ENCODE data around the gene FADS3. TPM values are rescaled to one million over a fixed set of nuclear protein-coding genes. Genes with fewer than 3 reads are reported as not detected.

The FADS3 gene
- total RNA-seq, 2 experiments from 2014 or later: 6.9 TPM

GRCh38 chr11:61834278-61835048, 56.9 kb downstream of the FADS3 start:
- ATAC-seq (ENCODE audit: poor library complexity) (peak; percentile 76), DNase-seq (peak in 8 of 14 experiments; percentile 13 to 68 (median 52))
- Mint-ChIP-seq H3K27ac (peak overlapping the region; percentile 22), H3K27me3 (peaks cover 41% of the 10 kb centered on the region), H3K36me3 (ENCODE audit: low read depth) (no peaks in the 10 kb centered on the region), H3K4me1 (ENCODE audit: low read depth) (peaks cover 22% of the 10 kb centered on the region), H3K9me3 (no peaks in the 10 kb centered on the region), H3K4me3 (no peak overlapping the region)
- ChIA-PET CTCF (no interaction called here), POLR2A (interaction anchor here (0.5 to 0.7 kb wide), 2 partner anchors 43 to 237 kb away, joined by 3 read pairs; partner anchors contain the start of gene TMEM258)
- intact Hi-C loops (cut with DNase I, micrococcal nuclease): no loop called here
- Histone ChIP-seq H3K9me3 (ENCODE audit: control insufficient read depth in 1 of 2, insufficient read depth in 1 of 2, low read length in 2 of 2) (peaks cover 0 to 5% of the 10 kb centered on the region in 2 experiments), H3K4me3 (ENCODE audit: low read length) (no peak overlapping the region), H3K27ac (ENCODE audit: low read depth in 1 of 2, low read length in 2 of 2) (no peak overlapping the region), H3K36me3 (ENCODE audit: insufficient read depth, low read length) (no peaks in the 10 kb centered on the region), H3K4me1 (ENCODE audit: insufficient read depth, low read length) (peaks cover 25% of the 10 kb centered on the region), H3K27me3 (ENCODE audit: control insufficient read depth in 1 of 2, insufficient read depth in 2 of 2, low read length in 2 of 2) (peaks cover 8% of the 10 kb centered on the region in 2 experiments)
- TF ChIP-seq CTCF (IDR thresholded peaks at IDR 0.05): no peak

- no peak overlapping the region for H3K27ac ChIP-seq (ENCODE audit: low read depth in 1 of 2, low read length in 2 of 2)
- ChIA-PET POLR2A (interaction anchor here (0.5 to 0.7 kb wide), 3 partner anchors 36 to 238 kb away, joined by 3 read pairs; partner anchors contain the start of gene TMEM258), CTCF (no interaction called here)
- Mint-ChIP-seq H3K9me3 (no peaks in the 10 kb centered on the region), H3K27me3 (peaks cover 45% of the 10 kb centered on the region), H3K27ac (peak overlapping the region; percentile 22), H3K4me1 (ENCODE audit: low read depth) (peaks cover 22% of the 10 kb centered on the region), H3K4me3 (no peak overlapping the region), H3K36me3 (ENCODE audit: low read depth) (no peaks in the 10 kb centered on the region)
- H3K36me3 ChIP-seq (ENCODE audit: insufficient read depth, low read length): no peaks in the 10 kb centered on the region
- peaks cover 0 to 10% of the 10 kb centered on the region in 2 experiments for H3K9me3 ChIP-seq (ENCODE audit: control insufficient read depth in 1 of 2, insufficient read depth in 1 of 2, low read length in 2 of 2)
- H3K4me3 ChIP-seq (ENCODE audit: low read length): no peak overlapping the region
- TF ChIP-seq CTCF (IDR thresholded peaks at IDR 0.05): no peak
- H3K4me1 ChIP-seq (ENCODE audit: insufficient read depth, low read length): peaks cover 31% of the 10 kb centered on the region
- ATAC-seq (ENCODE audit: poor library complexity) (no peak), DNase-seq (no peak)
- H3K27me3 ChIP-seq (ENCODE audit: control insufficient read depth in 1 of 2, insufficient read depth in 2 of 2, low read length in 2 of 2): peaks cover 13% of the 10 kb centered on the region in 2 experiments
- intact Hi-C loops (cut with DNase I, micrococcal nuclease): no loop called here
Measured at GRCh38 chr11:61833926-61834277, 57.4 kb downstream of the FADS3 start.

- Mint-ChIP-seq H3K27me3 (peaks cover 49% of the 10 kb centered on the region), H3K4me1 (ENCODE audit: low read depth) (peaks cover 24% of the 10 kb centered on the region), H3K27ac (peak overlapping the region; percentile 22), H3K36me3 (ENCODE audit: low read depth) (no peaks in the 10 kb centered on the region), H3K9me3 (no peaks in the 10 kb centered on the region), H3K4me3 (peak overlapping the region; percentile 65)
- POLR2A ChIA-PET: interaction anchor here (0.6 kb wide), 1 partner anchor 36 kb away, joined by 3 read pairs; no protein-coding TSS in a partner anchor
- no peak for TF ChIP-seq CTCF (IDR thresholded peaks at IDR 0.05)
- H3K9me3 ChIP-seq (ENCODE audit: control insufficient read depth in 1 of 2, insufficient read depth in 1 of 2, low read length in 2 of 2): peaks cover 0 to 15% of the 10 kb centered on the region in 2 experiments
- DNase-seq (peak in 3 of 14 experiments; percentile 31 to 40 (median 31)), ATAC-seq (ENCODE audit: poor library complexity) (peak; percentile 30)
- intact Hi-C loops (cut with DNase I, micrococcal nuclease): no loop called here
- peaks cover 35% of the 10 kb centered on the region for H3K4me1 ChIP-seq (ENCODE audit: insufficient read depth, low read length)
- no peaks in the 10 kb centered on the region for H3K36me3 ChIP-seq (ENCODE audit: insufficient read depth, low read length)
- no peak overlapping the region for H3K27ac ChIP-seq (ENCODE audit: low read depth in 1 of 2, low read length in 2 of 2)
- H3K4me3 ChIP-seq (ENCODE audit: low read length): no peak overlapping the region
- H3K27me3 ChIP-seq (ENCODE audit: control insufficient read depth in 1 of 2, insufficient read depth in 2 of 2, low read length in 2 of 2): peaks cover 15 to 18% of the 10 kb centered on the region in 2 experiments
- CTCF ChIA-PET: no interaction called here
Measured at GRCh38 chr11:61833471-61833870, 57.9 kb downstream of the FADS3 start.

All from CD4-positive, alpha-beta T cell (primary cell).